Pancreas (tissue), 10 donors: ENCODE data around the gene MPP3. TPM values are rescaled to one million over a fixed set of nuclear protein-coding genes. Genes with fewer than 3 reads are reported as not detected.

Experiments
- ATAC-seq, 4 donors: fragments of 200-7000 bp; cut with Tn5 transposase; one replicate each; pipeline versions ENCODE4 v1.8.0 to v1.9.1; 2020; ENCODE audit warnings: mild to moderate bottlenecking in 4 of 4, moderate library complexity in 4 of 4
- DNase-seq, 6 donors: peaks; one replicate each; pipeline ENCODE4 v3.0.0-alpha.2; 2020
- FAIRE-seq: peaks from 2 replicates; lab custom pipeline; 2012; peaks lifted over from hg19 to GRCh38; lab: Jason Lieb, UNC
- H3K27ac ChIP-seq, 4 donors: fragments of 200-600 bp; sonication (generic); 1 replicate in 3 of 4; 2 replicates in 1 of 4; pipeline versions ENCODE4 v1.5.0 to v1.8.0; 2020
- H3K27me3 ChIP-seq, 4 donors: fragments of 200-600 bp; one replicate each; pipeline ENCODE4 v1.8.0; 2021
- H3K36me3 ChIP-seq, 3 donors: fragments of 200-600 bp; sonication (generic) in 1 of 3; one replicate each; pipeline versions ENCODE4 v1.5.0 to v1.8.0; 2020 to 2021
- H3K4me1 ChIP-seq, 3 donors: fragments of 200-600 bp; one replicate each; pipeline ENCODE4 v1.8.0; 2021
- H3K4me3 ChIP-seq, 4 donors: fragments of 200-600 bp; sonication (generic) in 2 of 4; one replicate each; pipeline versions ENCODE4 v1.5.0 to v1.8.0; 2020 to 2021
- H3K9me3 ChIP-seq, 4 donors: fragments of 200-600 bp; one replicate each; pipeline ENCODE4 v1.8.0; 2021
- WGBS, 2 donors: extraction: QIAGEN DNeasy Blood & Tissue Kit; methylation state at CpG; one replicate each; pipeline ENCODE4 v1.1.7; 2013; 5-methylcytosine and 5-hydroxymethylcytosine counted together
- intact Hi-C, 3 donors: fragments of 100-400 bp; cut with DNase I; formaldehyde crosslinking; loops; one replicate each; pipeline versions ENCODE4 v1.11.1 to v1.14.2; 2022
- polyA plus RNA-seq, 2 donors: library from polyadenylated mRNA; stranded (reverse); fragments of 200-250 nt; gene quantifications; one replicate each; pipeline ENCODE4 v1.2.3, GENCODE V29; 2013
- total RNA-seq, 6 donors: library from RNA; stranded (reverse); fragmentation: NEBNext Ultra II Directional in 4 of 6; extraction: Animal tissue kit (Norgen Biotek cat#: 25700) in 4 of 6; gene quantifications; one replicate each; pipeline versions ENCODE4 v1.2.1 to v1.2.4, GENCODE V29; 2021 to 2023
- TF ChIP-seq, protein P1 (sequence below), 4 donors: fragments of 200-600 bp; sonication (generic) in 3 of 4; IDR thresholded peaks; one replicate each; pipeline versions ENCODE4 v1.5.0 to v1.8.0; 2021; ENCODE audit warnings: antibody characterized with exemption in 4 of 4
- donor health status: healthy with polysubstance abuse.
- donor health status: DM: no; HTN: no; CAD: no; lungs with moderate emphysema.
- donor health status: DM: no; HTN: no; CAD: no.
- donor health status: control.
- donor health status: control.
- donor health status: Bipolar disorder and iron deficiency.
- donor health status: DM: yes; HTN: yes; CAD: no.
- donor health status: DM: no; HTN: no; CAD: no.
- donor health status: DM: no; HTN: no; CAD: no.
- donor health status: DM: yes; HTN: yes; CAD: no.

Gene MPP3
- total and polyA plus RNA-seq, 8 donors: 3.4 to 42.5 (median 6.1) TPM

DNA sequence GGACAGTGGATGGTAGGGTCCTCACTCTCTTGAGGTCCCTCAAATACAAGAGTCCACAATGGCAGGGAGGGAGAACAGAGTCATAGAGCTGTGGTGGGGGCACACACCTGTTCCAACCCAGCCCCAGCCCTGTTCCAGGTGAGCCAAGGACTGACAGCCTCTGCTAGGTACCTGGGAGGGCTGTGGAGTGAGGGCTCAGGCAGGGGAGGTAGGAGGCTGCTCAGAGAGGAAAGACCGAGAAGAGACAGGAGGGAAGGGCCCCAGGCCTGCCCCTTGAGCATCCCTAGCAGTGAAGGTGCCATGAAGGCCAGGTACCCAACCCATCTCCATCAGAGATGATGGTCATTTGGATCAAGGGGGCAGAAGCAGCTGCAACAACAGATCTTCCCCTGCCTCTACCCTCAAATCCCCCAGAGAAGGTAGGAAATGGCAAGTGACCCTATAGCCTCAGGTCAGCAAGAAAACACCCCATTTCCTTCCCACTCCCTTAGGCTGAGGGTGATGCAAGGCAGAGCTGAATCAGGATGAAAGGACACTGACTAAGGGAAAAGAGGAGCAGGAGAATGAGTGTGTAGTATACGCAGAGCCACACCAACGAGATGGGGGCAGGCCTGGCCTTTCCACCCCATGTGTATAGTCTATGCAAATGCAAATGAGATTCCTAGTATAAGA, 42.7 kb upstream of the MPP3 start:
- no peak for FAIRE-seq
- Histone ChIP-seq H3K4me1 (no peaks in the 10 kb centered on the region), H3K27me3 (no peaks in the 10 kb centered on the region), H3K36me3 (no peaks in the 10 kb centered on the region), H3K27ac (no peak overlapping the region), H3K4me3 (no peak overlapping the region), H3K9me3 (no peaks in the 10 kb centered on the region)
- no peak for ATAC-seq
- no peak for DNase-seq
- TF ChIP-seq, protein P1, sequence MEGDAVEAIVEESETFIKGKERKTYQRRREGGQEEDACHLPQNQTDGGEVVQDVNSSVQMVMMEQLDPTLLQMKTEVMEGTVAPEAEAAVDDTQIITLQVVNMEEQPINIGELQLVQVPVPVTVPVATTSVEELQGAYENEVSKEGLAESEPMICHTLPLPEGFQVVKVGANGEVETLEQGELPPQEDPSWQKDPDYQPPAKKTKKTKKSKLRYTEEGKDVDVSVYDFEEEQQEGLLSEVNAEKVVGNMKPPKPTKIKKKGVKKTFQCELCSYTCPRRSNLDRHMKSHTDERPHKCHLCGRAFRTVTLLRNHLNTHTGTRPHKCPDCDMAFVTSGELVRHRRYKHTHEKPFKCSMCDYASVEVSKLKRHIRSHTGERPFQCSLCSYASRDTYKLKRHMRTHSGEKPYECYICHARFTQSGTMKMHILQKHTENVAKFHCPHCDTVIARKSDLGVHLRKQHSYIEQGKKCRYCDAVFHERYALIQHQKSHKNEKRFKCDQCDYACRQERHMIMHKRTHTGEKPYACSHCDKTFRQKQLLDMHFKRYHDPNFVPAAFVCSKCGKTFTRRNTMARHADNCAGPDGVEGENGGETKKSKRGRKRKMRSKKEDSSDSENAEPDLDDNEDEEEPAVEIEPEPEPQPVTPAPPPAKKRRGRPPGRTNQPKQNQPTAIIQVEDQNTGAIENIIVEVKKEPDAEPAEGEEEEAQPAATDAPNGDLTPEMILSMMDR (IDR thresholded peaks at IDR 0.05): no peak
- 84 to 94% methylated on average over 3 of the region's 3 CpGs for whole genome bisulfite sequencing, 2 donors
- intact Hi-C loops: loop anchor here in 1 of 3 donors (10.0 kb wide), 1 partner anchor 119 kb away; no protein-coding TSS in a partner anchor

DNA sequence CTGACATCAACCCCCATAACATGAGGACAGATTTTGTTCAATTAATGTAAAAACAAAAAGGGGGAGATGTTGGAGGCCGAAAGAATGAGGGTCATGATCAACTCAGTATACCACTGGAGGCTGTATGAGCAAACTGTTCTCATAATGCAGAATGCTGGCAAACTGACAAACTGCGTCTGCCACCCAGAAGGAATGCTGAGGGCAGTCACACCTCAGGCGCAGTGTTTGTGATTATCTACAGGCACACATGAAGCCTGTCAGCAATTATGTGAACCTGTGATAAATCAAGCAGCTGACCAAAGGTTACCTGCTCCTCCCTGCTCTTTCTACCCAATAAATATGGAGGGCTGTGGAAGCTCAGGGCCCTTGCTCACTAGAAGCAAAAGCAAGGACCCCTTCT, 41.3 kb upstream of the MPP3 start:
- DNase-seq (peak in 1 of 6 donors; percentile 35), FAIRE-seq (no peak), ATAC-seq (peak in 1 of 4 donors; percentile 38)
- H3K27me3 ChIP-seq: no peaks in the 10 kb centered on the region
- TF ChIP-seq, protein P1 (IDR thresholded peaks at IDR 0.05): no peak
- no peaks in the 10 kb centered on the region for H3K4me1 ChIP-seq
- H3K27ac ChIP-seq: no peak overlapping the region
- 44 to 48% methylated on average over 3 of the region's 3 CpGs for WGBS, 2 donors
- intact Hi-C loops: loop anchor here in 1 of 3 donors (10.0 kb wide), 1 partner anchor 121 kb away; no protein-coding TSS in a partner anchor
- no peaks in the 10 kb centered on the region for H3K9me3 ChIP-seq
- no peak overlapping the region for H3K4me3 ChIP-seq
- no peaks in the 10 kb centered on the region for H3K36me3 ChIP-seq

DNA sequence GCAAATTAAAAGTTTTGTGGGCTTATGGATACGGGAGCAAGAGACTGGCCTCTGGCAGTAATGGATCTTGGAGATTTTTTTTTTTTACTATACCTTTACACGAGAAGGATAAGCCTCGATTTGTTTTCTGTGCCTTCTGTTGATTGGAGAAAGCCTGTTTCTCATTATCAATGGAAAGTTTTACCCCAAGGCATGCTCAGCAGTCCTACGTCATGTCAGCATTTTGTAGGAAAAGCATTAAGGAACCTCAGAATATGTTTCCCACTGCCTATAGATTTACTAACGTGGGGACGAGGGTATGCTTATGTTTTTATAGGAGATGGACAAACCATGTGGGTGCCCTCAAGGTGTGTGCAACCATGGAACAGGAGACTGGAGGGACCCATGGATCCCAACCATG, 40.9 kb upstream of the MPP3 start:
- no peak overlapping the region for H3K27ac ChIP-seq
- no peaks in the 10 kb centered on the region for H3K9me3 ChIP-seq
- no peak for FAIRE-seq
- ATAC-seq: no peak
- TF ChIP-seq, protein P1 (IDR thresholded peaks at IDR 0.05): no peak
- H3K4me3 ChIP-seq: no peak overlapping the region
- H3K4me1 ChIP-seq: no peaks in the 10 kb centered on the region
- 58 to 70% methylated on average over 6 of the region's 6 CpGs for WGBS, 2 donors
- intact Hi-C loops: loop anchor here in 1 of 3 donors (10.0 kb wide), 1 partner anchor 121 kb away; no protein-coding TSS in a partner anchor
- DNase-seq: no peak
- H3K27me3 ChIP-seq: no peaks in the 10 kb centered on the region
- no peaks in the 10 kb centered on the region for H3K36me3 ChIP-seq

DNA sequence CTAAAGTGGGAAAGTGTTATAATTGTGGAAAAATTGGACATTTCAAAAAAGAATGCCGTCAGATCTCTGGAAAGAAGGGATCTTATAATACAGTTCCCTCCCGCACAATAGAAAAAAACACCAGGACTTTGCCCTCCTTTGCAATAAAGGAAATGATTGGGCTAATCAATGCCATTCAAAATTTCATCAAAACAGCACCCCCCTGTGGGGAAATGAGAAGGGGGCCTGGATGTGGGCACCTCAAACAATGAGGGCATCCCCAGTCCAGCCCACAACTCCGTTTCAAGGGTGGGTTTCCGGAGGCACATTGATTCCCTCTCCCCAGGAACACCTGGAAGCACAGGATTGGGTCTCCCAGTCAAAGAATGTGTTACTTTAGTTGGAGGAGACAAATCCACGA, 40.1 kb upstream of the MPP3 start:
- Histone ChIP-seq H3K9me3 (no peaks in the 10 kb centered on the region), H3K27me3 (no peaks in the 10 kb centered on the region), H3K36me3 (no peaks in the 10 kb centered on the region), H3K27ac (no peak overlapping the region), H3K4me3 (no peak overlapping the region), H3K4me1 (no peaks in the 10 kb centered on the region)
- FAIRE-seq (no peak), ATAC-seq (no peak), DNase-seq (no peak)
- intact Hi-C loops: loop anchor here in 1 of 3 donors (10.0 kb wide), 1 partner anchor 122 kb away; no protein-coding TSS in a partner anchor
- WGBS, 2 donors: 59 to 69% methylated on average over 5 of the region's 5 CpGs
- TF ChIP-seq, protein P1 (IDR thresholded peaks at IDR 0.05): no peak
